Stimulated activated naive CD8-positive, alpha-beta T cell treated with anti-CD3 and anti-CD28 coated beads, Interleukin-15, amount 100 ng/mL, for 72 hours (primary cell): ENCODE results near the gene TGFA.
A peak's percentile ranks its signal among the peaks of the same experiment; 100 is the strongest.

Source experiments
- ATAC-seq: fragments of 150-1000 bp; cut with Tn5 transposase; 2 replicates; pipeline ENCODE4 v1.10.0; 2021; ENCODE audit warnings: mild to moderate bottlenecking, moderate library complexity
- DNase-seq, 2 donors: peaks; one replicate each; pipeline ENCODE4 v3.0.0; 2021 to 2022
- H3K27ac Mint-ChIP-seq, 2 donors: one replicate each; pipeline ENCODE4 v1.8.0; 2022; ENCODE audit warnings: mild to moderate bottlenecking in 2 of 2, mixed read lengths in 2 of 2, moderate library complexity in 2 of 2
- H3K27me3 Mint-ChIP-seq: one replicate; pipeline ENCODE4 v1.8.0; 2022; ENCODE audit warnings: mixed read lengths
- H3K4me1 Mint-ChIP-seq: one replicate; pipeline ENCODE4 v1.8.0; 2022; ENCODE audit warnings: mild to moderate bottlenecking, mixed read lengths
- H3K4me3 Mint-ChIP-seq, 2 donors: one replicate each; pipeline ENCODE4 v1.8.0; 2022; ENCODE audit warnings: mild to moderate bottlenecking in 2 of 2, mixed read lengths in 2 of 2, moderate library complexity in 1 of 2
- H3K9me3 Mint-ChIP-seq, 2 donors: one replicate each; pipeline ENCODE4 v1.8.0; 2022; ENCODE audit warnings: mixed read lengths in 2 of 2

Gene TGFA

DNA sequence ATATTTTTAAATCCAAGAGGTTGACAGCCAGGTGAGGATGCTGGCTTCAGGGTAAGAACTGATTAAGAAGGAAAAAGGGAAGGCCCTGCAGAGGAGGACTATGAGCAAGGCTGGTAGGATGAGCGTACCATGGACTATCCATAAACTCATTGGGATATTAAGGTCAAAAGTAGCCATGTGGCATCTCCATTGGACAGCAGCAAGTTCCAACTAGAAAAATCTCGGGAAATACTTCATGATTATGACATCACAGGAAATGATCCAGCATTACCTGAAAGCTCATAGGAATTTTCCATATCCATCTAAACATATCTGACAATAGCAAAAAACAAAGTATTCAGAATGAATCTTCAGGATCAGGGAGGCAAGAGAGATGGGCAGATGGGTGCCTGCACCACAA is 34.2 kb downstream of the TGFA start:
- Mint-ChIP-seq H3K27ac (no peak overlapping the region), H3K4me3 (no peak overlapping the region), H3K9me3 (no peaks in the 10 kb centered on the region), H3K4me1 (peaks cover 26% of the 10 kb centered on the region), H3K27me3 (no peaks in the 10 kb centered on the region)
- DNase-seq (no peak), ATAC-seq (no peak)

DNA sequence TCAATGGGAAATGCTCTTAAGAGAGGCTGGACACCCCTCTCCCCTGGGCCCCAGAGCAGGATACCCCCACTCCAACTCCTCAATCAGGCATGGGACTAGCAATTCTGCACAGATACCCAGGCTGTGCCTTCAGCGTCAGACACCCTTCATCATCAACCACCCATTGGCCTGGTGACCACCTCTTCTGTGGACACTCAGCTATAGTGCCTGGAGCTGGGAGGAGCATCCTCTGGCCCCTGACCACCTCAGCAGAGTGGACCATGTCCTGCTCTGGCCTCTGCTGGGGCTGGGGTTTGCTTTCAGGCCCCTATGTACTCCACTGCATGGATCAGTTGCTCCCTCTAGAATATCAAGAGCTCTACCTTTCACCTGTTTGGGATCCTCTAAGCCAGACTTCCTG is 35.1 kb downstream of the TGFA start:
- H3K27me3 Mint-ChIP-seq: no peaks in the 10 kb centered on the region
- ATAC-seq: no peak
- H3K4me1 Mint-ChIP-seq: peaks cover 17% of the 10 kb centered on the region
- H3K9me3 Mint-ChIP-seq: no peaks in the 10 kb centered on the region
- DNase-seq: no peak
- H3K27ac Mint-ChIP-seq: no peak overlapping the region
- no peak overlapping the region for H3K4me3 Mint-ChIP-seq

DNA sequence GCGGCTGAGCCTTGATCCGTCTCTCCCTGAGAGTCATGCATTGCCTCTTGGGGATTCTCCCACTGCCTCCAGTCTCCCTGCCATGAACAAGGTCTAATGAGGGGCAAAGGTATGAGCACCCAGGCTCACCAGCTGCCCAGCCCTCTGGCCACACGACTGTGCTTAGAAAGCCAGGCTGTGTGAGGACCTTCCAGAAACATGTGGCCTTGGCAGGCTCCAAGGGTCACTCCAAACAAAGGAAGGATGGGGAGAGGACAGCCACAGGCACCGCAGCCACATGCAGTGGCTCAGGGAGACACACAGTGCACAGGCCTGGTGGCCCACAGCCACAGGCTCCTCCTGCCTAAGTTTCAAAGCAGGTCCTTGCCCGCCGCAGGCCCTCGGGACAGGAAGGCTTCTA is 35.8 kb downstream of the TGFA start:
- Mint-ChIP-seq H3K9me3 (no peaks in the 10 kb centered on the region), H3K27me3 (no peaks in the 10 kb centered on the region), H3K4me1 (peaks cover 12% of the 10 kb centered on the region), H3K27ac (no peak overlapping the region), H3K4me3 (no peak overlapping the region)
- no peak for DNase-seq
- ATAC-seq: no peak

DNA sequence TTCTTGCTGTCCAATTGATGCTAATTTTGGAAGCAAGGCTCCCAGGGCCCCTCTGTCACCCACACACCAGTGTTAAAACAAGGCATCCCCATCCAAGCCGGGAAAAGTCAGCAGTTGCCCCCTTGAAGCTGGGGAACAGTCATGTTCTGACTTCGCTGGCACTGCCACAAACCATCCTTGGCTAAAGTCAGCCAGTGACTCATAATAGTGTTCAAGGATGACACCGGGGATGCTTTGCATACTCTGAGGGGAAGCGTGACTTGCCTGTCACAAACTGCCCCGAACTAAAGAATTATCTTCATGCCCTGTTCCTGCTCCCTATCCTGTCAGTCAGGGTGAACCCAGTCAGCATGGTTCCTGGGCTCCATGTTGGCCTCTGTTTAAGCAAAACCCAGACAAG is 37.0 kb downstream of the TGFA start:
- peaks cover 12% of the 10 kb centered on the region for H3K4me1 Mint-ChIP-seq
- no peaks in the 10 kb centered on the region for H3K9me3 Mint-ChIP-seq
- DNase-seq: no peak
- H3K4me3 Mint-ChIP-seq: no peak overlapping the region
- H3K27me3 Mint-ChIP-seq: no peaks in the 10 kb centered on the region
- H3K27ac Mint-ChIP-seq: peak overlapping the region in 1 of 2 donors; percentile 30
- peak; percentile 72 for ATAC-seq

GRCh38 chr2:70515938-70516337 is 37.7 kb downstream of the TGFA start:
- peaks cover 12% of the 10 kb centered on the region for H3K4me1 Mint-ChIP-seq
- no peaks in the 10 kb centered on the region for H3K27me3 Mint-ChIP-seq
- DNase-seq (no peak), ATAC-seq (peak; percentile 55)
- H3K9me3 Mint-ChIP-seq: no peaks in the 10 kb centered on the region
- no peak overlapping the region for H3K4me3 Mint-ChIP-seq
- no peak overlapping the region for H3K27ac Mint-ChIP-seq

- no peaks in the 10 kb centered on the region for H3K9me3 Mint-ChIP-seq
- ATAC-seq (no peak), DNase-seq (no peak)
- no peak overlapping the region for H3K4me3 Mint-ChIP-seq
- no peaks in the 10 kb centered on the region for H3K27me3 Mint-ChIP-seq
- H3K4me1 Mint-ChIP-seq: peaks cover 12% of the 10 kb centered on the region
- H3K27ac Mint-ChIP-seq: no peak overlapping the region
These were observed 39.0 kb downstream of the TGFA start for GRCh38 chr2:70514612-70515055.

DNA sequence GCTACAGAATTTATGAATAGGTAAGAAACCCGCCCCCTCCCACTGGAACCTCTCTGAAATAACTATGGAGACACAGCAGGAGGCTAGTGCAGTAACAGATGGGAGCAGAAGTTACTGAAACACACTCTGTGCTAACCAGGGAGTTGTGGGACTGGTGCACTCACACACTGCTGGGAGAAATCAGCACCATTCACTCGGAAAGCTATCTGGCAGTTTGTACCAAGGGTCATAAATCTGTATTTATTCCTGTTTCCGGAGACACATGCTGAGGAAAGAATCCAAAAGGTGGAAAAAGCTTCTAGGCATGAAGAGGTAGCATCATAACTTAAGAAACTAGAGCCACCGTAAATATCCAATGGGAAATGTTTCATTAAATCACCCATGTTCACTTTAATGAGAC is 39.9 kb downstream of the TGFA start:
- DNase-seq: no peak
- Mint-ChIP-seq H3K9me3 (no peaks in the 10 kb centered on the region), H3K4me1 (peaks cover 12% of the 10 kb centered on the region), H3K27me3 (no peaks in the 10 kb centered on the region), H3K27ac (no peak overlapping the region), H3K4me3 (no peak overlapping the region)
- ATAC-seq: no peak

GRCh38 chr2:70511971-70512729 is 41.5 kb downstream of the TGFA start:
- H3K4me3 Mint-ChIP-seq: no peak overlapping the region
- peaks cover 12% of the 10 kb centered on the region for H3K4me1 Mint-ChIP-seq
- DNase-seq: no peak
- no peaks in the 10 kb centered on the region for H3K9me3 Mint-ChIP-seq
- H3K27me3 Mint-ChIP-seq: no peaks in the 10 kb centered on the region
- ATAC-seq: no peak
- no peak overlapping the region for H3K27ac Mint-ChIP-seq

DNA sequence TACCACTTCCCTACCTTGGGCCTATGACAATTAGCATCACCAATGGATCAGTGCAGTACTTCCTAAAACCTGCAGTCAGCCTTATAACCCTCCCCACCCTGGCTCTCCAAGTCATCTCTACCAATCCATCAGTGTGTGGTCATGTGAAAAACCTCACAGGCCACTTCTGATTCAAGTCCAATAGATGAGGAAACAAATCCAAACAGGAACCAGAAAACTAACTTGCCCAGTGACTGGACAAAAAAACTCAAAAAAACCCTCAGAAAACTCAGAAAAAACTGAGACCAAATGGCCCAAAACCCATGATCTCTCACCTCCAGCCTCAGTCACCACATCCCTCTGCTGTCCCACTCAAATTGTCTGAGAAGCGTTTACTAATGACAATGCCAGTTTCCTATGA is 43.3 kb downstream of the TGFA start:
- no peak overlapping the region for H3K27ac Mint-ChIP-seq
- H3K9me3 Mint-ChIP-seq: no peaks in the 10 kb centered on the region
- no peak overlapping the region for H3K4me3 Mint-ChIP-seq
- H3K27me3 Mint-ChIP-seq: no peaks in the 10 kb centered on the region
- no peaks in the 10 kb centered on the region for H3K4me1 Mint-ChIP-seq
- no peak for DNase-seq
- ATAC-seq: no peak

DNA sequence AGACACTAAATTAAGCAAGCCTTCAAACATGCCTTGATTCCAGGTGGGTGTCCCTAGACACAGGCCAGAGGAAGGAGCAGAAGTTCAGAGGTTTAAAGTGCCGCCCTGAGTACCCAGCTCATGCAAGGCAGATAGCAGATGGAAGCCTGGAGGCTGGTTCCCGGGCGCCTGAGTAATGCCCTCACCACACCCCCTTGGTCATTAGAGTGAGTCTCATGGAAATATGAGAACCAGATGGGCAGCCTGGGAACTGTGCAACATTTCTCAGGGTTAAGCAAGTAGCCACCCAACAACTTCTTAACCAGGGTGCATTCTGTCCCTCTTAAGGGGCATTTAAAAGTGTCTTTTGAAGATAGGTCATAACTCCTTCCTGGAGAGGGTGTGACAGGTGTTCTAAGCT is 44.1 kb downstream of the TGFA start:
- H3K27ac Mint-ChIP-seq: no peak overlapping the region
- no peak for ATAC-seq

DNA sequence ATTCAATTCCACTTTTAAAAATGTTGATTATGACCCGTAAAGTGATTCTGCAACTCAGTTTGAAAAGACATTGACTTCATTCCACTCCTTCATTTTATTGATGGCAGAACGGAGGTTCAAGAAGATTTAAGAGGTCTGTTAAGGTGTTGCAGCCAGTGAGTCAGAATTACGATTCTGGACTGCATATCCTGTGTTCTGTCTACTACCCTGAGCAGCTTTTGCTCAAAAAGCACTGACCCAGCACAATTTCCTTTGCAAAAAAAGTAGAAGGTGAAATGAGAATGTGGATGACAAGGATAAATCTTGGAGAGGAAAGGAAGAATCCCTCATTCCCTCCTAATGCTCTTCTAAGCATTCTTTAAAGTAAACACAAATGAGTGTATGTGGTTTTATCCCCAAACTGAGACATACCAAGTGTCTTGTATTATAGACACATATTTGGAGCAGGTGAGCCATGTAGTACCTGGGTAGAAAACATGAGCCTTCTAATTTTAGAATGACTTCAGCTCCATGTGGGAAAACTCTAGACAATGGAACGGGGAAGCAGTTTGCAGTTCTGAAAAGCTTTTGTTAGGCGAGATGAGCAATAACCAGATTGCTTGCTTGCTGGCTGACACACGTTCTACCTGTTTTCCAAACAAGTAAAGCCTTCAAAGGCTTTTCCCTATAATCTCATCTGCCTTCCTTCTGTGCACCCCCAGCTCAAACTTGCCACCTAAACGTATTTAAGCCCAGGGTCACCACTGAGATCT is 44.7 kb downstream of the TGFA start:
- no peak for ATAC-seq
- Mint-ChIP-seq H3K27ac (no peak overlapping the region), H3K9me3 (no peaks in the 10 kb centered on the region), H3K4me1 (no peaks in the 10 kb centered on the region), H3K27me3 (no peaks in the 10 kb centered on the region), H3K4me3 (no peak overlapping the region)
- DNase-seq: no peak

More for the DNA sequence above, 44.1 kb downstream of the TGFA start:
- H3K4me3 Mint-ChIP-seq: no peak overlapping the region
- H3K4me1 Mint-ChIP-seq: no peaks in the 10 kb centered on the region
- H3K9me3 Mint-ChIP-seq: no peaks in the 10 kb centered on the region
- DNase-seq: no peak
- no peaks in the 10 kb centered on the region for H3K27me3 Mint-ChIP-seq

- Mint-ChIP-seq H3K27me3 (no peaks in the 10 kb centered on the region), H3K27ac (no peak overlapping the region), H3K9me3 (no peaks in the 10 kb centered on the region), H3K4me1 (no peaks in the 10 kb centered on the region), H3K4me3 (no peak overlapping the region)
- DNase-seq (no peak), ATAC-seq (no peak)
These were observed 47.8 kb downstream of the TGFA start for GRCh38 chr2:70505613-70506391.

DNA sequence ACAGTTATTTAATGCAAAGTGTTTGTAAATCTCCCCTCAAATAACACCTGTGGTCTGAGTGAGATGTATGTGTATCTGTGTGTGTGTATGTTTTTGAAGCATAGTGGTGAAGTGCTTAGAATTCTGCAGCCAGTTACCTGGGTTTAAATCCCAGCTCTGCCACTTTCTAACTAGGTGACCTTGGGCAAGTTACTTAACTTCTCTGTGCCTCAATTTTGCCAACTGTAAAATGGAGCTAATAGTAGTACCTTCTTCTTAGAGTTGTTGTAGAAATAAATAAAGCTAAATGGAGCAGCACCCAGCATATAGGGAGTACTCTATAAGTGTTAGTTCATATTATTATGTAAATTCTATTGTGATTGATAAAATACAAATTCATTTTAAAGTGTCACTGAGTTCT is 48.9 kb downstream of the TGFA start:
- Mint-ChIP-seq H3K27me3 (no peaks in the 10 kb centered on the region), H3K27ac (no peak overlapping the region), H3K9me3 (no peaks in the 10 kb centered on the region), H3K4me1 (no peaks in the 10 kb centered on the region), H3K4me3 (no peak overlapping the region)
- ATAC-seq (no peak), DNase-seq (no peak)

DNA sequence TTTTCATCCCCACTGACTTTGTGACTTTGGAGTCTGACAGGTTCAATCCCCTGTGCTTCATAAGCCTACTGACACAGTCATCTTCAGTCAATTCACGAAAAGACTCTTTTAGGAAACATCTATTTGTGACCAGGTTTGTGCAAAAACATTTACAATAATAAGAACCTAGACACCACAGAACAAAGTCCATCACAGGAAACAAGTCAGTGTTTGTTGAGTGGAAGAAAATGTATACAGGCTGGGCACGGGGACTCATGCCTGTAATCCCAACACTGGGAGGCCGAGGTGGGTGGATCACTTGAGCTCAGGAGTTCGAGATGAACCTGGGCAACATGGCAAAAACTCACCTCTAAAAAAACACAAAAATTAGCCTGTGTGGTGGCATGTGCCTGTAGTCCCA is 49.7 kb downstream of the TGFA start:
- Mint-ChIP-seq H3K27me3 (no peaks in the 10 kb centered on the region), H3K4me3 (no peak overlapping the region), H3K9me3 (no peaks in the 10 kb centered on the region), H3K4me1 (no peaks in the 10 kb centered on the region), H3K27ac (no peak overlapping the region)
- DNase-seq (no peak), ATAC-seq (no peak)

- Mint-ChIP-seq H3K4me3 (no peak overlapping the region), H3K4me1 (no peaks in the 10 kb centered on the region), H3K9me3 (no peaks in the 10 kb centered on the region), H3K27ac (no peak overlapping the region), H3K27me3 (peaks cover 4% of the 10 kb centered on the region)
- DNase-seq (no peak), ATAC-seq (no peak)
These were observed 51.9 kb downstream of the TGFA start for GRCh38 chr2:70501728-70502127.

- no peaks in the 10 kb centered on the region for H3K4me1 Mint-ChIP-seq
- no peaks in the 10 kb centered on the region for H3K9me3 Mint-ChIP-seq
- peaks cover 8% of the 10 kb centered on the region for H3K27me3 Mint-ChIP-seq
- H3K4me3 Mint-ChIP-seq: no peak overlapping the region
- ATAC-seq (no peak), DNase-seq (no peak)
- no peak overlapping the region for H3K27ac Mint-ChIP-seq
These were observed 52.4 kb downstream of the TGFA start for GRCh38 chr2:70501215-70501614.
